ENCODE results near the gene PBRM1.
A peak's percentile ranks its signal among the peaks of the same experiment; 100 is the strongest.
"Not testable (repeated sequence)": the region's sequence is repeated elsewhere in the genome, so short reads cannot be mapped to it uniquely, and the experiment has no call there.

Gene PBRM1

GRCh38 chr3:52685709-52686691, at the start of gene PBRM1, which contains the start of gene GNL3:
TSS of gene PBRM1 (minus strand) at chr3:52685913.
TSS of gene GNL3 (plus strand) at chr3:52686032. CDS start at chr3:52686093, 61 bp downstream.
- no peak for TF ChIP-seq JUND (IDR thresholded peaks at IDR 0.05; ENCODE audit: low read depth)
- DNase-seq (ENCODE audit: low read depth in 1 of 2, low spot score in 1 of 2) = peak; percentile 74 to 95

GRCh38 chr3:52733256-52733891, 47.7 kb upstream of the PBRM1 start:
- in situ Hi-C loops (cut with HindIII; ENCODE audit: low pct_unique_long_range_greater_than_20kb, low sequenced_read_pairs) = no loop called here
- DNase-seq (ENCODE audit: low read depth in 1 of 2, low spot score in 1 of 2) = no peak
- no peak for TF ChIP-seq JUND (IDR thresholded peaks at IDR 0.05; ENCODE audit: low read depth)

More at GRCh38 chr3:52685709-52686691, at the start of gene PBRM1, which contains the start of gene GNL3:
- in situ Hi-C loops (cut with HindIII; ENCODE audit: low pct_unique_long_range_greater_than_20kb, low sequenced_read_pairs) = no loop called here

GRCh38 chr3:52731590-52731989, 45.9 kb upstream of the PBRM1 start:
- no peak for DNase-seq (ENCODE audit: low read depth in 1 of 2, low spot score in 1 of 2)
- TF ChIP-seq JUND (IDR thresholded peaks at IDR 0.05; ENCODE audit: low read depth) = no peak
- in situ Hi-C loops (cut with HindIII; ENCODE audit: low pct_unique_long_range_greater_than_20kb, low sequenced_read_pairs) = no loop called here

- in situ Hi-C loops (cut with HindIII; ENCODE audit: low pct_unique_long_range_greater_than_20kb, low sequenced_read_pairs) = no loop called here
- TF ChIP-seq JUND (IDR thresholded peaks at IDR 0.05; ENCODE audit: low read depth) = no peak
- DNase-seq (ENCODE audit: low read depth in 1 of 2, low spot score in 1 of 2) = no peak
Measured at GRCh38 chr3:52730681-52731080, 45.0 kb upstream of the PBRM1 start.

- in situ Hi-C loops (cut with HindIII; ENCODE audit: low pct_unique_long_range_greater_than_20kb, low sequenced_read_pairs); DNase-seq (ENCODE audit: low read depth in 1 of 2, low spot score in 1 of 2): not testable (repeated sequence)
Measured at GRCh38 chr3:52728753-52729152, 43.0 kb upstream of the PBRM1 start.

- no peak for TF ChIP-seq JUND (IDR thresholded peaks at IDR 0.05; ENCODE audit: low read depth)
- DNase-seq (ENCODE audit: low read depth in 1 of 2, low spot score in 1 of 2) = no peak
- in situ Hi-C loops (cut with HindIII; ENCODE audit: low pct_unique_long_range_greater_than_20kb, low sequenced_read_pairs) = no loop called here
Measured at GRCh38 chr3:52724511-52724910, 38.8 kb upstream of the PBRM1 start.

GRCh38 chr3:52723935-52724334, 38.2 kb upstream of the PBRM1 start:
- in situ Hi-C loops (cut with HindIII; ENCODE audit: low pct_unique_long_range_greater_than_20kb, low sequenced_read_pairs) = no loop called here
- no peak for DNase-seq (ENCODE audit: low read depth in 1 of 2, low spot score in 1 of 2)
- TF ChIP-seq JUND (IDR thresholded peaks at IDR 0.05; ENCODE audit: low read depth) = no peak

GRCh38 chr3:52722491-52722890, 36.8 kb upstream of the PBRM1 start:
- TF ChIP-seq JUND (IDR thresholded peaks at IDR 0.05; ENCODE audit: low read depth) = no peak
- DNase-seq (ENCODE audit: low read depth in 1 of 2, low spot score in 1 of 2) = no peak
- in situ Hi-C loops (cut with HindIII; ENCODE audit: low pct_unique_long_range_greater_than_20kb, low sequenced_read_pairs) = no loop called here

GRCh38 chr3:52721730-52722008, 36.0 kb upstream of the PBRM1 start:
- DNase-seq (ENCODE audit: low read depth in 1 of 2, low spot score in 1 of 2) = no peak
- in situ Hi-C loops (cut with HindIII; ENCODE audit: low pct_unique_long_range_greater_than_20kb, low sequenced_read_pairs) = no loop called here
- no peak for TF ChIP-seq JUND (IDR thresholded peaks at IDR 0.05; ENCODE audit: low read depth)

- DNase-seq (ENCODE audit: low read depth in 1 of 2, low spot score in 1 of 2) = no peak
- in situ Hi-C loops (cut with HindIII; ENCODE audit: low pct_unique_long_range_greater_than_20kb, low sequenced_read_pairs) = no loop called here
- no peak for TF ChIP-seq JUND (IDR thresholded peaks at IDR 0.05; ENCODE audit: low read depth)
Measured at GRCh38 chr3:52721002-52721729, 35.5 kb upstream of the PBRM1 start.

GRCh38 chr3:52719618-52720017, 33.9 kb upstream of the PBRM1 start:
- in situ Hi-C loops (cut with HindIII; ENCODE audit: low pct_unique_long_range_greater_than_20kb, low sequenced_read_pairs) = no loop called here
- no peak for DNase-seq (ENCODE audit: low read depth in 1 of 2, low spot score in 1 of 2)
- TF ChIP-seq JUND (IDR thresholded peaks at IDR 0.05; ENCODE audit: low read depth) = no peak

GRCh38 chr3:52715714-52716305, 30.1 kb upstream of the PBRM1 start:
- DNase-seq (ENCODE audit: low read depth in 1 of 2, low spot score in 1 of 2) = no peak
- in situ Hi-C loops (cut with HindIII; ENCODE audit: low pct_unique_long_range_greater_than_20kb, low sequenced_read_pairs) = no loop called here
- no peak for TF ChIP-seq JUND (IDR thresholded peaks at IDR 0.05; ENCODE audit: low read depth)

Measured in T47D (cell line).